HG03457 (cell line): Measurements from ENCODE around the gene FGF14.

Source experiments
- ATAC-seq: cut with Tn5 transposase; IDR thresholded peaks from one replicate; pipeline ENCODE4 v1.9.1; 2021; ENCODE audit warnings: moderate number of reproducible peaks; ENCODE audit not compliant: unreplicated experiment

The FGF14 gene

GRCh38 chr13:102401766-102402165 lies at the start of gene FGF14:
Gene FGF14, minus strand, starts transcription at chr13:102402048.
- no peak for ATAC-seq

GRCh38 chr13:102443249-102443648 lies 41.4 kb upstream of the FGF14 start:
- no peak for ATAC-seq

- peak; percentile 26 for ATAC-seq
These were observed 39.2 kb upstream of the FGF14 start for GRCh38 chr13:102441085-102441484.

- ATAC-seq = peak; percentile 44
These were observed 38.5 kb upstream of the FGF14 start for GRCh38 chr13:102440259-102440936.

- ATAC-seq = no peak
These were observed 20.8 kb upstream of the FGF14 start for GRCh38 chr13:102422690-102423089.

GRCh38 chr13:102405499-102406100 lies 3.8 kb upstream of the FGF14 start:
- no peak for ATAC-seq

- no peak for ATAC-seq
These were observed 442 bp upstream of the FGF14 start for GRCh38 chr13:102402290-102402689.

- no peak for ATAC-seq
These were observed 583 bp downstream of the FGF14 start for GRCh38 chr13:102401265-102401664.

DNA sequence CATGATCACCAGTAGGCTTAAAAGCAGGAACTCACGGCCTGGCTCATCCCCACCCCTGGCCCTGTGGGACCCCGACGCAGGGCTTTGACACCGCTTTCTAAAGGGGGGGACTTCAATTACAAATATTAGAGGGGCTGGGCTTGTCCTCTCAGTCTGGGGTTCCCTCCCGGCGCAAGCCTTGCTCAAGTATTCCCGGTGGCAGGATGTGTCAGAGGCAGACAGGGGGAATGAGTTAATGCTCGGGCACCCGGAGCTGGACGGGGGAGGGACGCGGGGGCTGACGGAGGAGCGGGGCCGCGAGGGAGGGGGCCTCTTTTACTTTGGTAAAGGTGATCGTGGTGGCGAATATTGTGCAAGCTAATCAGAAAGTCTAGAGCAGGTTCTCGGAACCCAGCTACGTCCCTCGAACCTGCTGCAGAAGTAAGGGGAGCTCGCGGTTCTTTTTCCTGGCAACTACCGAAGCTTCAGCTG lies 1.1 kb downstream of the FGF14 start:
- ATAC-seq = no peak

DNA sequence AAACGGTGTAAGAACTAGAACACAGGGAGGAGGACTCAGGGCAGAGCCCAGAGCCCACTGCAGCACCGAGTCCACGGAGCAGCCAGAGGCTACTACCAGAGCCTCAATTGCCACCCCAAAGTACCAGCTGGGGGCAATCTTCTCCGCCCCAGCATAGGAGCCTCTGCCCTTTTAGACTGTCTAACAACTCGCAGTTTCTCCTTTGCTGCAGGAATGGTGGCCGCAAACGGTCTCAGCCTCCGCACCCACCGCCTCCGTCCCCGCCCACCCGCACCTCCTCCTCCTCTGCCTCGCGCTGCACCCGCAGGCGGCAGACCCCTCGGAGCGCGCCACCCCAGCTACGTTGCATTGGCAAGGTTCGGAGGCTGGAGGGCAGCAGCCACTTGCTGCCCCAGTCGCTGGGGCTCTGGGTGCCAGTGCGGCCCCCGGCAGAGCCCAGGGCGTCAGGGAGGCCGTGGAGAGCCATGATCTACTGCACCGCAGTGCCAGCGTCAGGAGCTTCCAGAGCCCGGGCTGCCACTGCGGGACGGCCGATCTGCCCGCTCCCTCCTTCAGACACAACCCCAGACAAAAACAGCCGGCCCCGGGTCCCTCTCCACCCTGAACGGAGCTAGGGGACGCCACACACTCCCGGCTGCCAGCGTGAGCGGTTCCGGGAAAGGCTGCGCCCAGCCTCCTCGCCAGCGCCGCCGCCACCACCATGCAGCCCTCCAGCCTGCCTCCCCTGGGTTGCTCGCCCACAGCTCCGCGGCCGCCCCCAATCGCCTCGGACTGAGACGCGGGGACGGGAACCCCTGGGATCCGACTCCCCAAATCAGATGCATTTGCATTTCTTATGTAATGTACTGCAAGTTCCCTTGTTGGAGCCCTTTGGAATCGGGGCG lies 1.8 kb downstream of the FGF14 start:
- ATAC-seq = no peak

- no peak for ATAC-seq
These were observed 5.9 kb downstream of the FGF14 start for GRCh38 chr13:102395939-102396338.

- ATAC-seq = no peak
These were observed 6.7 kb downstream of the FGF14 start for GRCh38 chr13:102395174-102395573.

DNA sequence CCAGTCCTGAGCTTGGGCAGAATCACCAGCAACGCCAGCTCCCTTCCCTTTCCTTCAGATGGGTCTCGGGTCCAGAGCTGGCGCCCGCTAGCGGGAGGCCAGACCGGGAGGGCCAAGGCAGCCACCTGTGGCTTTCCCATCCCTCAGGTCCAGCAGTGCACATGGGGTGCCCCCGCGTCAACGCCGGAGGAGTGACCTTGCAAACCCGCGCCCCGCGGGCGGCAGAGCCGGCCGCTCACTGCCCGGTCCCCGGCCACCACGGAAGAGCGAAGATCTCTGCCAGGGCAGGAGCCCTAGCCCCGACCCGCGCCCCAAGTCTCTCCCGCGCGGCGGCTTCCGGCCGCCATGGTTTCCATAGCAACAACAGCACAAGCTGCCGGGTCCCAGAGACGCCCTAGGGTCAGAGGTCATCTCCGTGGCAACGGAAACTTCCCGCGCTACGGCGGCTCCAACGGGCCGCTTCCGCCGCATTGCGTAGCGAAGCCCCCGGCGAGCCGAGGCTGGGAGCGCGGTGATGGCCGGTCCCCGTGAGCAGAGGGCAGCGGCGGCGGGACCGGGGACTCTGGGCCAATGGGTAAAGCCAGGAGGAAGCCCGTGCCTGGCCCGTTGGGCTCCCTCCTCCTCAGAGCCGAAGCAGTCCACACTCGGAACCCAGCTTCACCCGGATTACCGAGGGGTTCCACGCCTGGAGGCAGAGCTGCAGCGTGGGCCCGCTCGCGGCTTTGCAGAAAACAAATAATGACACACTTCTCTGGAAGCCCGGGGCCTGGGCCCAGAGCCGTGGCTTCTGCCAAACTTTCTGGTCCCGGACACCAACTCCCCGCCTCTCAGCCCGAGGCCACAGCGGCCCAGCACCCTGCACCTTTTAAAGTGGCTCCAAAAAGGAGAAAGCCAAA lies 7.4 kb downstream of the FGF14 start:
- peak; percentile 97 for ATAC-seq

GRCh38 chr13:102392481-102393209 lies 9.2 kb downstream of the FGF14 start:
- no peak for ATAC-seq

GRCh38 chr13:102386461-102386860 lies 15.4 kb downstream of the FGF14 start:
- no peak for ATAC-seq

DNA sequence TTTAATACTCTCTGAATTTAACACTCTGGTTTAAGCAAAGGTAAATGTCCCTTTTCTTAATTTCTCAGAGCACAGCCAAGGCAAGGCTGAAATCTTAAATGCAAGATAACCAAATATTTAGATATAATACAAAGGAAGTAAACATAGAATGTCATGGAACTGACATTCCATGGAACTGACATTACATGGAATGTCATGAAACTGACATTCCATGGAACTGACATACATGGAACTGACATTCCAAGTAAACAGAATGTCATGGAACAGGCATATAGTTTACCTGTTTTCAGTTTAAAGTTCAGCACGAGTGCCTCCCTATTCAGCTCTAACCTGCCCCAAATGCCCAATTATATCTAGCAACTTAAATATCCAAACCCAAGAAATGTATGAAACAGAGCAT lies 21.8 kb downstream of the FGF14 start:
- no peak for ATAC-seq

DNA sequence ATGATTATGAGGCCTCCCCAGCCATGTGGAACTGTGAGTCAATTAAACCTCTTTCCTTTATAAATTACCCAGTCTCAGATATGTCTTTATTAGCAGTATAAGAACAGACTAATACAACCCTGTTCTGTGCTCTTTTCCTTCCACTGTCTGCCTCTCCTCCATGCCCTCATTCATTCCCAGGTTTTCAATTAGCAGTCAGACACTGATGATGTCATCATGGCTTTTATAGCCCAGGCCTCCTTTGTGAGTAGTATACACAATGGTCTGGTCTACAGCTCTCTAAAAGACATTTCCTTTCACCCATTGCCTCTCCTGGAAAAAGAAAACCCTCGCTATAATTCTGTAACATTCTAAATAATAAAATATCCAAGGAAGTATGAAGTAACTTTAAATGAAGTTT lies 25.5 kb downstream of the FGF14 start:
- no peak for ATAC-seq

DNA sequence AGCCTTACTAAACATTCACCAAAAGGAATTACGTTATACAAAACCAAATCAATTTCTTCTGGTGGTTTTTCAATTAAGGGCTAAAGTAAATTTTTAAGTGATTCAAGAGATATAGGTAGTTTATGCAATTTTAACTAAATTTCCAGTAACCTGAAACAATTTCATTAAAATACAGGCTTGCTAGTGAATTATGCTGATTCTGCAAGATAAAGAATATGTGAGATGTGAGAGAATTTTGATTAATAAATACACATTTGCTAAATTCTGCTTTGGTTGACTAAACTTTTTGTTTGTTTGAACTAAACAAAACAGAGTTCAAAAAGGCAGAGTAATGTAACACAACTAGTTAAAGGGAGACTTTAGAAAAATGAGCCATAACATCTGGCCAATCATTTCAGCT lies 27.1 kb downstream of the FGF14 start:
- no peak for ATAC-seq

DNA sequence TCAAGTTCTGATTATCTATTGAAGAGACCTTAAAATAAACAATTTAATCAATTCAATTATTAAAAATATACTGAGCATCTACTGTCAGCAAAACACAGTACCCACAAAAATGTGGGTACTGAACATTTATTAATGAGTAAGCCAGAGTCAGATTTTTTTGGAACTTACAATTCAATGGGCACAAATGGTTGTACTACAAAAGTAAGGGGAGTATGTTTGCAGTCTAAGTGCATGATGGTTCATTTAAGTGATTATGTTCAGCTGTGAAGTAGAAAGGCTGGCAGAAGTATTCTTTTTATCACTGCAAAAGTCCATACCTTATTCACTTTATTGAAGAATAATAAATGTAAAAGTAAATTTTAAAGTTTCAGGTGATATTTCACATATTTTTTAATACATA lies 27.6 kb downstream of the FGF14 start:
- ATAC-seq = no peak

- ATAC-seq = no peak
These were observed 28.6 kb downstream of the FGF14 start for GRCh38 chr13:102373221-102373620.
